HEK293 (cell line): ENCODE data around the gene PRKAG2.

Source experiments
- CTCF ChIA-PET: fragments of 350-600 bp; formaldehyde crosslinking; extraction: SDS; loops from one replicate; lab custom pipeline; 2021; ENCODE audit warnings: antibody characterized with exemption; lab: Yijun Ruan, JAX
- POLR2A ChIA-PET: fragments of 300-600 bp; formaldehyde crosslinking; extraction: SDS; loops from one replicate; lab custom pipeline; 2020; ENCODE audit warnings: antibody characterized with exemption, inconsistent platforms; lab: Yijun Ruan, JAX
- H3K27ac ChIP-seq: fragments of 200-500 bp; sonication (Bioruptor generic); 2 replicates; pipeline ENCODE4 v1.5.1; 2014; ENCODE audit warnings: low read depth, low read length, control low read depth, inconsistent platforms; ENCODE audit errors: extremely low read depth
- H3K36me3 ChIP-seq, 2 experiments: fragments of 200-500 bp in 1 of 2; sonication (Bioruptor generic) in 1 of 2; 1 replicate in 1 of 2; 2 replicates in 1 of 2; pipeline ENCODE4 v1.5.1; 2014 to 2017; ENCODE audit warnings: inconsistent platforms in 2 of 2, low read length in 2 of 2; ENCODE audit not compliant: control insufficient read depth in 2 of 2, insufficient read depth in 1 of 2
- H3K4me1 ChIP-seq: fragments of 200-500 bp; sonication (Bioruptor generic); 2 replicates; pipeline ENCODE4 v1.5.1; 2014; ENCODE audit warnings: mild to moderate bottlenecking, low read length, inconsistent platforms; ENCODE audit not compliant: control insufficient read depth, insufficient read depth
- H3K4me3 ChIP-seq: 2 replicates; pipeline ENCODE4 v1.5.1; 2011; ENCODE audit warnings: low read depth, mild to moderate bottlenecking, control low read depth, low read length, moderate library complexity
- H3K9me3 ChIP-seq: fragments of 200-500 bp; sonication (Bioruptor generic); 2 replicates; pipeline ENCODE4 v1.5.1; 2014; ENCODE audit warnings: low read depth, low read length, inconsistent platforms; ENCODE audit not compliant: control insufficient read depth, insufficient read depth
- HOXA7 ChIP-seq: sonication (generic); formaldehyde crosslinking; IDR thresholded peaks from 2 replicates; pipeline ENCODE4 v1.8.1; 2022; ENCODE audit warnings: missing genetic modification reagents, borderline replicate concordance
- PRDM1 ChIP-seq: fragments of 450-650 bp; formaldehyde crosslinking; IDR thresholded peaks from 2 replicates; pipeline ENCODE4; 2016; ENCODE audit warnings: missing biosample characterization, missing genetic modification characterization
- SCRT1 ChIP-seq: fragments of 450-650 bp; formaldehyde crosslinking; IDR thresholded peaks from 2 replicates; pipeline ENCODE4 v1.5.1; 2016; ENCODE audit warnings: missing biosample characterization, missing genetic modification characterization, borderline replicate concordance
- ZFHX2 ChIP-seq: fragments of 450-650 bp; formaldehyde crosslinking; conservative IDR thresholded peaks from 2 replicates; pipeline ENCODE4 v1.5.1; 2016; ENCODE audit warnings: missing biosample characterization, missing genetic modification characterization
- ZNF112 ChIP-seq: fragments of 450-650 bp; formaldehyde crosslinking; IDR thresholded peaks from 2 replicates; pipeline ENCODE4 v1.5.0; 2017; ENCODE audit warnings: missing biosample characterization, missing genetic modification characterization
- ZNF23 ChIP-seq: fragments of 450-650 bp; formaldehyde crosslinking; IDR thresholded peaks from 2 replicates; pipeline ENCODE4 v1.5.1; 2016; ENCODE audit warnings: missing biosample characterization, missing genetic modification characterization, borderline replicate concordance
- ZNF37A ChIP-seq: fragments of 450-650 bp; IDR thresholded peaks from 2 replicates; pipeline ENCODE4 v1.5.1; 2018; ENCODE audit warnings: missing biosample characterization, missing genetic modification characterization
- ZNF433 ChIP-seq: fragments of 450-650 bp; formaldehyde crosslinking; IDR thresholded peaks from 2 replicates; pipeline ENCODE4 v1.5.1; 2016; ENCODE audit warnings: missing biosample characterization, missing genetic modification characterization, low read depth
- ZNF521 ChIP-seq: fragments of 450-650 bp; formaldehyde crosslinking; IDR thresholded peaks from 2 replicates; pipeline ENCODE4 v1.5.1; 2017; ENCODE audit warnings: missing biosample characterization, mild to moderate bottlenecking, missing genetic modification characterization
- ZNF560 ChIP-seq: fragments of 450-650 bp; formaldehyde crosslinking; IDR thresholded peaks from 2 replicates; pipeline ENCODE4 v1.5.1; 2017; ENCODE audit warnings: missing biosample characterization, missing genetic modification characterization, borderline replicate concordance
- ZNF600 ChIP-seq: fragments of 450-650 bp; formaldehyde crosslinking; IDR thresholded peaks from 2 replicates; pipeline ENCODE4 v1.5.1; 2016; ENCODE audit warnings: missing biosample characterization, missing genetic modification characterization
- ZNF621 ChIP-seq: fragments of 450-650 bp; formaldehyde crosslinking; IDR thresholded peaks from 2 replicates; pipeline ENCODE4 v1.5.1; 2017; ENCODE audit warnings: missing biosample characterization, missing genetic modification characterization
- ZNF658 ChIP-seq: fragments of 450-650 bp; formaldehyde crosslinking; IDR thresholded peaks from 2 replicates; pipeline ENCODE4; 2016; ENCODE audit warnings: missing biosample characterization, missing genetic modification characterization
- ZNF660 ChIP-seq: fragments of 450-650 bp; IDR thresholded peaks from 2 replicates; pipeline ENCODE4 v1.5.1; 2018; ENCODE audit warnings: missing biosample characterization, mild to moderate bottlenecking, missing genetic modification characterization
- ZNF670 ChIP-seq: fragments of 450-650 bp; formaldehyde crosslinking; IDR thresholded peaks from 2 replicates; pipeline ENCODE4 v1.5.1; 2016; ENCODE audit warnings: missing biosample characterization, missing genetic modification characterization, low read depth
- ZNF837 ChIP-seq: fragments of 450-650 bp; formaldehyde crosslinking; IDR thresholded peaks from 2 replicates; pipeline ENCODE4 v1.5.1; 2016; ENCODE audit warnings: missing biosample characterization, missing genetic modification characterization
- ZXDB ChIP-seq: fragments of 450-650 bp; formaldehyde crosslinking; IDR thresholded peaks from 2 replicates; pipeline ENCODE4 v1.5.1; 2016; ENCODE audit warnings: missing biosample characterization, missing genetic modification characterization
- TF ChIP-seq, protein P1 (sequence below): fragments of 450-650 bp; formaldehyde crosslinking; IDR thresholded peaks from 2 replicates; pipeline ENCODE4 v1.5.1; 2016; ENCODE audit warnings: missing biosample characterization, missing genetic modification characterization
- TF ChIP-seq, protein P2 (sequence below): fragments of 450-650 bp; formaldehyde crosslinking; IDR thresholded peaks from 2 replicates; pipeline ENCODE4 v1.5.1; 2016; ENCODE audit warnings: missing biosample characterization, missing genetic modification characterization

PRKAG2 gene

DNA sequence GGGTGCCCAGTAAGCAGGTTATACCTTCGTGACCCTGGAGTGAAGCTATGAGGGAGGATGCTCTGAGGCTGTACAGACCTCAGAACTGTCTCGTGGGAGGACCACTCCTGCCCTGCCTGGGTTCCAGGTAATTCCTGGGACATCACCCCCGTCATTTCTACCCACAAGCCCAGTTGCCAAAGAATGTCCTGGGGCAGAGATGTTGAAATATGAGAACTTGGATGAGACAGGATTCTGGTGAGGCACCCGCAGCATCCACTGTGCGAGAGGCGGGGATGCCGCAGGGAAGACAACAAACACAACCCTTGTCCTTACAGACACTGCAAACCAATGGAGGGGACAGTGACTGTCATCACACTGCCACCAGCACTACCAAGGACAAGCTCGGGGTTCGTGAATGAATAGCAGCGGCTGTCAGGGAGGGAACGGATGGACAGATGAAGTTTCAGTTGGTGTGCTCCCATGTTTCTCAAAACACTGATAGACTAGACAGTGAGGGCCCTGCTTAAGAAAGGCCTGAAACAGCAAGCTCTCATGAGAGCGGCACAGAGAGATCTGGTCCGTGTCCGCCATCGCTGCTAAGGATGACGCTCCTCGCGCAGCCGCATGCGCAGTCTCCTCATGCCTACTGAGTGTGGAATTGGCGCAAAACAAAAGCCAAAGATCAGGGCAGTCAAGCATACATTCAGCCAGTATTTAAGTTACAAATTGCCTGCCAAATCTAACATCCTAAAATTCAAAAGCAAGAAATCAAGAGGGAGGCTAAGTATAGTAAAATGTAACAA is 275.2 kb downstream of the PRKAG2 start (continued):
- TF ChIP-seq, protein P1, sequence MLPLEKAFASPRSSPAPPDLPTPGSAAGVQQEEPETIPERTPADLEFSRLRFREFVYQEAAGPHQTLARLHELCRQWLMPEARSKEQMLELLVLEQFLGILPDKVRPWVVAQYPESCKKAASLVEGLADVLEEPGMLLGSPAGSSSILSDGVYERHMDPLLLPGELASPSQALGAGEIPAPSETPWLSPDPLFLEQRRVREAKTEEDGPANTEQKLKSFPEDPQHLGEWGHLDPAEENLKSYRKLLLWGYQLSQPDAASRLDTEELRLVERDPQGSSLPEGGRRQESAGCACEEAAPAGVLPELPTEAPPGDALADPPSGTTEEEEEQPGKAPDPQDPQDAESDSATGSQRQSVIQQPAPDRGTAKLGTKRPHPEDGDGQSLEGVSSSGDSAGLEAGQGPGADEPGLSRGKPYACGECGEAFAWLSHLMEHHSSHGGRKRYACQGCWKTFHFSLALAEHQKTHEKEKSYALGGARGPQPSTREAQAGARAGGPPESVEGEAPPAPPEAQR (tag by site-specific recombination), result no peak
- no peak for TF ChIP-seq ZNF621 (tag by site-specific recombination)
- no peak for TF ChIP-seq SCRT1 (tag by site-specific recombination)
- no peak for TF ChIP-seq ZNF658 (tag by site-specific recombination)
- no peak for TF ChIP-seq ZNF37A
- no peak for TF ChIP-seq ZNF660
- no peak for TF ChIP-seq ZXDB (tag by site-specific recombination)
- no peak for TF ChIP-seq HOXA7 (CRISPR knock-in tag)

GRCh38 chr7:151600331-151600730 is 276.6 kb downstream of the PRKAG2 start:
- Histone ChIP-seq H3K9me3 (no peaks in the 10 kb centered on the region), H3K4me3 (no peak overlapping the region), H3K4me1 (no peaks in the 10 kb centered on the region)
- TF ChIP-seq ZNF670 (tag by site-specific recombination), result no peak
- TF ChIP-seq ZNF23 (tag by site-specific recombination), result no peak
- no peak for TF ChIP-seq ZNF837 (tag by site-specific recombination)
- TF ChIP-seq HOXA7 (CRISPR knock-in tag), result no peak
- no peak for TF ChIP-seq ZNF560
- no peak for TF ChIP-seq ZNF433 (tag by site-specific recombination)
- TF ChIP-seq, protein P2, sequence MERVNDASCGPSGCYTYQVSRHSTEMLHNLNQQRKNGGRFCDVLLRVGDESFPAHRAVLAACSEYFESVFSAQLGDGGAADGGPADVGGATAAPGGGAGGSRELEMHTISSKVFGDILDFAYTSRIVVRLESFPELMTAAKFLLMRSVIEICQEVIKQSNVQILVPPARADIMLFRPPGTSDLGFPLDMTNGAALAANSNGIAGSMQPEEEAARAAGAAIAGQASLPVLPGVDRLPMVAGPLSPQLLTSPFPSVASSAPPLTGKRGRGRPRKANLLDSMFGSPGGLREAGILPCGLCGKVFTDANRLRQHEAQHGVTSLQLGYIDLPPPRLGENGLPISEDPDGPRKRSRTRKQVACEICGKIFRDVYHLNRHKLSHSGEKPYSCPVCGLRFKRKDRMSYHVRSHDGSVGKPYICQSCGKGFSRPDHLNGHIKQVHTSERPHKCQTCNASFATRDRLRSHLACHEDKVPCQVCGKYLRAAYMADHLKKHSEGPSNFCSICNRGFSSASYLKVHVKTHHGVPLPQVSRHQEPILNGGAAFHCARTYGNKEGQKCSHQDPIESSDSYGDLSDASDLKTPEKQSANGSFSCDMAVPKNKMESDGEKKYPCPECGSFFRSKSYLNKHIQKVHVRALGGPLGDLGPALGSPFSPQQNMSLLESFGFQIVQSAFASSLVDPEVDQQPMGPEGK (tag by site-specific recombination), result no peak
- TF ChIP-seq, all 188 proteins: peak for 0
- Histone ChIP-seq H3K36me3 (peaks cover 0 to 5% of the 10 kb centered on the region in 2 experiments; a peak in 1 of 3 replicates), H3K27ac (no peak overlapping the region)
- POLR2A ChIA-PET, result interaction anchor here (0.9 kb wide), 1 partner anchor 9 kb away, joined by 3 read pairs; no protein-coding TSS in a partner anchor
- CTCF ChIA-PET, result interaction anchor here (1.3 to 1.9 kb wide), 4 partner anchors 11 to 160 kb away, joined by 3 to 7 read pairs (median 6); no protein-coding TSS in a partner anchor

- Histone ChIP-seq H3K4me1 (no peaks in the 10 kb centered on the region), H3K4me3 (no peak overlapping the region), H3K27ac (no peak overlapping the region), H3K9me3 (no peaks in the 10 kb centered on the region)
- POLR2A ChIA-PET, result no interaction called here
- peak; percentile 92 for TF ChIP-seq ZNF600 (tag by site-specific recombination)
- TF ChIP-seq PRDM1 (tag by site-specific recombination), result 0 out of 2 replicates have a peak, but pooled peaks have one; percentile 40
- TF ChIP-seq ZNF521 (tag by site-specific recombination), result no peak
- no peak for TF ChIP-seq ZNF112 (tag by site-specific recombination)
- TF ChIP-seq ZFHX2 (tag by site-specific recombination), result 0 out of 2 replicates have a peak, but pooled peaks have one; percentile 13
- TF ChIP-seq, all 188 proteins: peak for 3
- CTCF ChIA-PET, result interaction anchor here (1.3 to 1.9 kb wide), 3 partner anchors 10 to 160 kb away, joined by 3 to 7 read pairs (median 6); no protein-coding TSS in a partner anchor
- peaks cover 0 to 5% of the 10 kb centered on the region in 2 experiments; a peak in 1 of 3 replicates for H3K36me3 ChIP-seq
These were observed 277.3 kb downstream of the PRKAG2 start for GRCh38 chr7:151599401-151600227.
